Activated naive CD4-positive, alpha-beta T cell (primary cell): ENCODE data around the gene ADARB2.

ENCODE experiments used
- DNase-seq, 4 experiments: peaks; one replicate each; lab custom pipeline; 2025; lab: John Stamatoyannopoulos, UW

The ADARB2 gene

DNA sequence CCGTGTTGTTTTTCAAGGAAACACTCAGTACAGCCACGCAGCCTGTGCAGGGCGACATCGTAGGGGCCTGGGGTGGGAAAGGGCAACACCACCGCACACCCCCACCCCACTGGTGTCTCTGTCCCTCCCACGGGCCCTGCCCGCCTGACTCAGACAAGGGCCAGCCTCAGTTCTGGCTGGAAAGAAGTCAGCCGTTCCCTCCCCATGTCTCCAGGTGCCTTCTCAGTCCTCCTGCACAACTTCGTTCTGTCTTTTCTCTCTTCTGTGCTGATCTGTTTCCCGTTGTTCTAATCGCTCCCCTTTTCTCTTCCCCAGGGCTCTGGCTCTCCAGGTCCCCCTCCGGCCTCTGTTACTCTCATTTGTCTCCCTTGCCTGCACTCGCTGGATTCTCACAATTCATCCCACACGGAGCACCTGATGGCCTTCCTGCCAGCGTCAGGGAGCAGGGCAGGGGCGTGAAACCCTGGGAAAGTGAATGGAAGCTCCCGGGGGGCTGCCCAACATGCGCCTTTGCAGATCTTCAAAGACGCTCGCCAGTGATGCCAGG, 583.4 kb downstream of the ADARB2 start:
- DNase-seq = no peak

GRCh38 chr10:1153251-1153763, 584.0 kb downstream of the ADARB2 start:
- no peak for DNase-seq

DNA sequence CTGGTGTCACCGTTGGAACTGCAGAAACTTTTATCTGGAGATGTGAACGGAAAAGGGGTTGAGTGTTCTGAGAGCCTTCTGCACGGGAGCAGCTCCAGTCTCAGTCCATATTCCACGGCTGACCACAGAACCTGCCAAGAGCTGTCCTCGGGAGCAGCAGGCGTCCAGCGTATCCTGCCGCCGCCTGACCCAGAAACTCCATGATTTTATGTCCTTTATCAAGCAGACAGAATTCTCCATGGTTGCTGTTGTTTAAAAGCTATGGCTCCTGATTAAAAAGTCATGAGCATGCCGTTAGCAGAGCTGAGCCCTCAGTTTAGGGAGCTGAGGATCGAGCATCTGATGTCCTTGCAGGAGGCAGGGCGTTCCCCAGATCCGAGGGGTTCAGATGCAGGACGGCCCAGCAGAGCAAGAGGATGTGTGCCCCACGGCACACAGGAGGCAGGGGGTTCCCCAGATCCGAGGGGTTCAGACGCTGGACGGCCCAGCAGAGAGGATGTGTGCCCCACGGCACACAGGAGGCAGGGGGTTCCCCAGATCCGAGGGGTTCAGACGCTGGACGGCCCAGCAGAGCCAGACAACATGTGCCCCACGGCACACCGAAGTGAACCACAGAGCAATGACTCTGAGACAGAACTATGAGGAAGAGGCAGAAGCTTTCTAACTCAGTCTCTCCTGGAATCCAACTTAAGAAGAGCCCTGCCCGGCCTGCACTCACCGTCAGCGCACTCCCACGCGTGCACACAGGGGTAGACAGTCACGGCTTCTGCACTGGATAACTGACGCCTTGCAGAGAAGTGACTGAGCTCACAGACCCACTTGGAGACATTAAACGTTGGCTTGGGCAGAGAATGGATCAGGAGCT, 584.7 kb downstream of the ADARB2 start:
- no peak for DNase-seq

DNA sequence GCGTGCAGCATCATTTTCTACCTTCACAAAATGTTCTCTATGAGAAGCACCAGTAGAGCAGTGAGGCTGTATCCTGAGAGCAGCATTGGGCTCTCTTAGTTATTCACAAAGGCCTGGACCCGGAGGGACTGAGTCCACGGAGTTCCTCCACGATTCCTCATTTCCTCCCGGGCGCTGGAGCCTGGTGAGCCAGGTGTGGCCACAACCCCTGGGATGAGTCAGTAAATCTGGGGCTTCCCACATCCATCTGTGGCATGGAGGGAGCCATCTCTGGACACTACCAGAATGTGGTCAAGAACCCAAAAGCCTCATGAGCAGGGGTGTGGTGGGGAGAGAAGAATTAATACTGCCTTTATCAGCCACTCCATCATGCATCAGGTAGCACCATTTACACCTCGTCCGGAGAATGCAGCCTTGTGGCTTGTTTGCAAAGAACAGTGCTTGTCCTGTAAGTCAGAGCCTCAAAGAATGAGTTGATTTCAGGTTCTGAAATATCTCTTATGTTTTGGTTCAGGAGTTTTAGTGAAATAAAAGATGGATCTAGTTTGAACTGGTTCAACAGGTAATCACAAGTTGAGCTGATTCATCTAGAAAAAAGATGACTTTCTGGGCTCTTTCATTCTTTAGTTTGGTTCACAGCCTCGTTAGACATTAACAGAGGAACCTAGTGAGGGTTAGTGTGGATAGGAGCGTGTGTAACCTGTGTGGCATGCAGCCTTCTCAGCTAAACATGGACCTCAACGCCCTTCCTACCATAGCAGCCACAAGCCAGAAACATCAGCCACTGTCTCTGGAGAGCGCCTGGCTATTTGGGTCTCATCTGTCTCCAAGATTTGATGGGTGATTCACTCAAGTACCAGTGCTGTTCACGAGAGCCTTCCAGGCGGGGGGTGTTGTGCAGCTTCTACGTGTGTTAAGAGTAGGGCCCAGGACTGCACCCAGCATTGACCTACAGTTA, 586.0 kb downstream of the ADARB2 start:
- no peak for DNase-seq

DNA sequence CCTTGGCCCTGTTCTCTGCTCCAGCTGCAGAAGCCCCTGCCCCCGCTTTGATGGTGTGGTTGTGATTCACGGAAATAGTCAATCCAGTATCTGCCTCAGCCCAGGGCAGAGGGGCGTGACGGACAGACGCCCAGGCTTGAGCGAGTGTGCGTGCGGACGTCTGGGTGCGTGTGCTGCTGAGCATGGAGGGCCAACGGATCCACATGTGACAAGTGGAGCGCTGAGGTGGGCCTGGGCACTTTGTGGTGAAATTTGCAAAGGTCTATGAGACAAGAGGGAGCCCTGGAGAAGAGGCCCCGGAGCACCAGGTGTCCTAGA, 586.7 kb downstream of the ADARB2 start:
- no peak for DNase-seq

DNA sequence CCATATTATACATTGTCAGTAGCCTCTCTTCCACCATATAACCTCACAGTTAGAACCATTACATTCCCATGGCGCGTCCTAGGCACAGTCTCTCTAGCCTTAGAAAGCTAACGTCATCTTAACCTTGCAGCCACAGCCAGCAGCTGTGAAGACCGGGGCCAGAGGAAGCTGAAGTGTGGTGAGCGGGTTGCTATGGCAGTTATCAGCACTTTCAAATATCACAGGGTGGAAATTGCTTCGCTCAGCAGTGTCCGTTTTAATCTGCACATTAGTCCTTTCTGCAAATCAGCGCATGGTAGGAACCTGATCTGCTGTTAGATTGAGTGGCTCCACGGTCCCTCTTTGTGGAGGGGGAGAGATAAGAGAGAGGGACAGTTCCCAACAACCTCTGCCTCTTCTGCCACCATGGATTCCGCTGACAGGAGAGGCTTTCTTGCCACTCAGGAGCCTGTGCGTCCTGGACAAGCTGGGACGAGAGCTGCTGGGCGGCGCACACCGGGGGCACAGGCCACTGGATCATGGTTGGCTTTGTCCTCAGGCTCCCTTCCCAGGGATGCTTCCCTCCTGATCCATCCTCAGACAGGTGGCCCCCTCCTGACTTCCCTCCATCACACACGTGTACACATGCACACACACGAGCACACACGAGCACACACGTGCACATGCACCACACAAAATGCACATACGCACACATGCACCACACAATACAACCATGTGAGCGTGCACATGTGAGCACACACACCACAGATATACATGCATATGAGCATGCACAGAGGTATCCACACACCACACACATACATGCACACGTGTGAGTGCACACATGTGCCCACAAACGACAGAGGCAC, 587.3 kb downstream of the ADARB2 start:
- no peak for DNase-seq

DNA sequence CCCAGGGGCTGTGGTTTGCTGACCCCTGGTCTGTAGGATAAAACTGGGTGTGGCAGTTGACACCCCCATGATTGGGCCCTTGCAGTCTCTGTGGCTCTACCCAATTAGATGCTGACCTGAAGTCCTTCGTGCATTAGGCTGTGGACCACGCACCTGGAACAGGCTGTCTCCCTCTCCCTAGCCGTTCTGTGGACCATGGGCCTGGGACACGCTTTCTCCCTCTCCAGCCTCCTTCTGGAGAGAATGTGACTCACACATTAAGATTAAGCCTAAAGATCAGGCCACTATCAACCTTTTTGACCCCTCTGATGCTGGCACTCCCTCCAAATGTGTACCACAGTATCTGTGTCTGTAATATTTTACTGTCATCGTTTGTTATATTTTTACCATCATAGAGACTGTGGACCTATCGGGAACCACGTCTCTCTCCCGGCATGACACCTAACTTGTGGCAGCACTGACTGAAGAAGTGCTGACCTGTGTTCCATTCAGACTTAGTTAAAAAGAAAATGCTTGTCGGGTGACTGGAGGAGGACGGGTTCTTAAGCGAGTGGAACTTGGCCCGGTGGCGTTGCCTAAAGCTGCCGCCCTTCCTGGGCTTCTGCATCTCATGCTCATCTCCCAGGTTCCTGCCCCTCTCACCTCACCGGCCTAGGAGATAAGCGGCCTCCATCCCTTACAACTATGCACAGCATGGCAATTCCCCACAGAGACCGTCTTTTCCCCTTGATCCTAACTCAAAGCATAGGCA, 588.3 kb downstream of the ADARB2 start:
- DNase-seq = no peak

DNA sequence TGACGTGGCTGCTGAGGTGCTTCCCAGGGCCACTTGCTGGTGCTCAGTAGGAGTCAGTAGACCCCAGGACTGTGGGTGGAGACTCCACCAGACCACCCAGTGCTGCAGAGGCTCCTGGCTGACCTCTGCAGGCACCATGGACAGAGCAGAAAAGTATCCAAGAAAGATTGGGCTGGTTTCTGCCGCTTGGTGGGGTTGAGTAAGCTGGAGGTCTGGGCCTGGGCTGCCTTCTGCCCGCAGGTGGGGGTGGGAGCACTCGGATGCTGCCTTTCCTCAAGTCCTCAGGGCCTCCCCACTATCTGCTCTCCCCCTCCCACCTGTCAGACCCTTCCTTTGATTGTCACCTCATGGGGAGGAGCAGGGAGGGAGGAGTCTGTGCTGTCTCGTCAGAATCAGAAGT, 589.5 kb downstream of the ADARB2 start:
- DNase-seq = no peak

DNA sequence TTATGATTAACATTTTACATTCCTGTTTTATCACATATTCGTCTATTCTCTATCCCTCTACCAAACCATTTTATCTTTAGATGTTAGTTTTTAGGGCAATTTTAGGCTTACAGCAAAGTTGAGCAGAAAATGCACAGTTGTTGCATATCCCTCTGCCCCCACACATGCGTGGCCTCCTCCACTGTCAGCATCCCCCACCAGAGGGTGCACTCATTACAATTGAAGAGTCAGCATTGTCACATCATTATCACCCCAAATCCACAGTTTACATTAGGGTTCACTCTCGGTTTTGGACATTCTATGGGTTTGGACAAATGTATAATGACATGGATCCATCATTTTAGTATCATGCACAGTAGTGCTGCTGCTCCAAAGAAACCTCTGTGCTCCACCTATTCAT, 594.7 kb downstream of the ADARB2 start:
- DNase-seq = peak in 1 of 4 experiments; percentile 4

GRCh38 chr10:1141701-1142100, 595.6 kb downstream of the ADARB2 start:
- DNase-seq = no peak

DNA sequence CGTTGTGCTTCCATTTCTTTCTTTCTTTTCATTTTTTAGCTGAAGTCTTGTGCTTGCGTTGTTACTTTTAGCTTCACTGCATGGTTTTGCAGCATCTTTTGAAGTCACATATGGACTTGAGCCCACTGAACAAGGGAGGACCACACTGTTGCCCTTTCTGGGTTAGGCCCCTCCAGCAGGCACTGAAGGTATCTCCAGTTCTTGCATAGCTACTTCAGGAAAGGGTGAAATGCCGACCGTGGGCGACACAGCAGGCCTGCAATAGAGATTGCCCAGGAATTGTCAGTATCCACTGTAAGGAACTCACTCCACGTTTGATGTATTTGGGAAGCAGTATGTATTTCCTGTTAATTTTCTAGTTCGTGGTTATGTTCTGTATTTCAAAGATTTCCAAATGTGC, 596.1 kb downstream of the ADARB2 start:
- no peak for DNase-seq

DNA sequence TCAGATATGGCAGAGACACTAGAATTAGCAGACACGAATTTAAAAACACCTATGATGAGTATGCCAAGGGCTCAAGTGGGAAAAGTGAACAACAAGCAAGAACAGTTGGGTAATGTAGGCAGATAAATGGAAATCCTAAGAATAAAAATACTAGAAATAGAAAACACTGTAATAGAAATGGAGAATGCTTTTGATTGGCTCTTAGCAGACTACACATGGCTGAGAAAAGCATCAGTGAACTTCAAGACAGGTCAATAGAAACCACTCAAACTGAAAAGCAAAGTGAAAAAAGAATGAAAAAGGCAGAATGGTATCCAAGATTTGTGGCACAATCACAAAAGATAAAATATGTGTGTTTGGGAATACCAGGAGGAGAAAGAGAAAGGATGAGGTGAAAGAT, 598.8 kb downstream of the ADARB2 start:
- no peak for DNase-seq

DNA sequence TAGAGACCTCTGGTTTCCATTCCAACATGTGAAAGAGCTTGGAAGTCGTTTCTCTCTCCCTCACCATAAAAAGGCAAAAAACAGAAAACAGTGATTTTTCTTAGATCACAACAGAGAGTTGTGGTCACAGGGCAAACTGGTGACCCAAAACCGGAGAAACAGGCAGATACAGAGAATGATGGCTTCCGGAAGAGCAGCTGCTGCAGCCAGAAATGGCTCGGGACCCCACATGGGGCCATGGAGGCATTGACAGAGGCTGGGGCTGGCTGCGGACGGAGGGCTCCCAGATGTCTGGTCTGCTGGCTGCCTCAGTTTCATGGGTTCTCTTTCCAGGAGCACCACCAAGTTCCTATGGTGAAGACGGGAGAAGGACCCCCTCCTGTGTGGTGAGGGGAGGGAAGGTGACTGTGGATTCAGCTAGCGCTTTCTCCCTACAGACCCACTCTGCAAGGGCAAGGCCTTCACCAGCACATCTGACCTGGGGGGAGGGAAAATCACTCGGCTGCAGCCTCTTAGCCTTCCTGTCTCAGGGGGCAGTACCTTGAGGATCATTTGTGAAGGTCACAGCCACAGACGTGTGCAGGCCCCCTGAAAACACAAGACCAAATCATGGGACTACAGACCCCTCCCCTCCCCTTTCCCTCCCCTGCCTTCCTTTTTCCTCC, 599.7 kb downstream of the ADARB2 start:
- DNase-seq = no peak

DNA sequence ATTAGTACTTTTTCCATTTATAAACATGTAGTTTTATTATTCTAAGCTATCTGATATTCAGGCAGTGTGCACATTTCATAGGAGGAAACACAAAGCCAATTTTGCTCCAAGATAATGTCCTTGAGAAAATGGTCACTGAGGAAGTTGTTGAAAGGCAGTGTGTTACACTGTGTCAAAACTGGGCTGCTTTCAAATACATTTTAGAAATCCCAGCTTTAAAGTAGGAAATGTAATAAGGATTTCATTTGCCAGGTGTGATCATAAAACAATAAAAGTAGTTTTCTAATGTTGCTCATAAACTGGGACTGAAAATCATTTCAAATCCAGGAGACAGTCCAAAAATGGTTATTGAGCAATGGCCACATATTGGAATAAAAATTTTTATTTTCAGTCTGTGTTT, 601.1 kb downstream of the ADARB2 start:
- DNase-seq = no peak

- DNase-seq = no peak
These were observed 603.2 kb downstream of the ADARB2 start for GRCh38 chr10:1134156-1134555.

- no peak for DNase-seq
These were observed 603.8 kb downstream of the ADARB2 start for GRCh38 chr10:1133495-1134045.

DNA sequence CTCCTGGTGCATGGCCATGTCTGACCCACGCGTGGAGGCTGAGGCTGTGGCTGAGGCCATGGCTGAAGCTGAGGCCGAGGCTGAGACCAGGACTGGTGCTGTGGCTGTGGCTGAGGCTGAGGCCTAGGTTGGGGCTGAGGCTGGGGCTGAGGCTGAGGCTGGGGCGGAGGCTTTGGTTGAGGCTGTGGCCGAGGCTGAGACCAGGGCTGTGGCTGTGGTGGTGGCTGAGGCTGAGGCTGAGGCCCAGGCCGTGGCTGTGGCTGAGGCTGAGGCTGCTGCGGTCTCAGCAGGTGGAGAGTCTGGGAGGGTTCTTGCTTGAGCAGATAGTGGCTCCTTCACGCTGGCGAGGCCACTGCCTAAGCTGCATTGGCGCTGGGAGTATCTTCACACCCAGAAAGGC, 604.7 kb downstream of the ADARB2 start:
- DNase-seq = no peak

GRCh38 chr10:1130995-1131790, 606.1 kb downstream of the ADARB2 start:
- DNase-seq = no peak

- no peak for DNase-seq
These were observed 607.1 kb downstream of the ADARB2 start for GRCh38 chr10:1130226-1130625.
